ENCODE measurements around the gene LRFN3.

DNA sequence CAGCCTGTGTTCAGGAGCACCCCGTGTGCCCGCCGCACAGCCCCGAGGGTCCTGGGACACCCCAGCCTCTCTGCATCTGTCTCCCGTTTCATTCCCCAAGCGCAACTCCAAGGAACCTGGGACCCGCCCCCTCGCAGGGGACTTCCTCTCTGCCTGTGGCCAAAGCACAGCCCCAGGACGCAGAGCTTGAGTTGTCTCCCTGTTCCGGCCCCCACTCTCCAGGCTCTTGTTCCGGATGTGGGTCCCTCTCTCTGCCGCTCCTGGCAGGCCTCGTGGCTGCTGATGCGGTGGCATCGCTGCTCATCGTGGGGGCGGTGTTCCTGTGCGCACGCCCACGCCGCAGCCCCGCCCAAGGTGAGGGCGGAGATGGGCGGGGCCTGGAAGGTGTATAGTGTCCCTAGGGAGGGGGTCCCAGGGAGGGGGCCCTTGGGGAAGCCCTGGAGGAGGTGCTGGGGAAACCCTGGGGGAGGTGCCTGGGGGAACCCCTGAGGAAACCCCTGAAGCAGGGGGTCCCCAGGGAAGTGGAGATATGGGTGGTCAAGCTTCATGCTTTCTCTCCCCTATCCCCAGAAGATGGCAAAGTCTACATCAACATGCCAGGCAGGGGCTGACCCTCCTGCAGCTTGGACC is 32.5 kb upstream of the LRFN3 start:
- TF ChIP-seq, protein P1, sequence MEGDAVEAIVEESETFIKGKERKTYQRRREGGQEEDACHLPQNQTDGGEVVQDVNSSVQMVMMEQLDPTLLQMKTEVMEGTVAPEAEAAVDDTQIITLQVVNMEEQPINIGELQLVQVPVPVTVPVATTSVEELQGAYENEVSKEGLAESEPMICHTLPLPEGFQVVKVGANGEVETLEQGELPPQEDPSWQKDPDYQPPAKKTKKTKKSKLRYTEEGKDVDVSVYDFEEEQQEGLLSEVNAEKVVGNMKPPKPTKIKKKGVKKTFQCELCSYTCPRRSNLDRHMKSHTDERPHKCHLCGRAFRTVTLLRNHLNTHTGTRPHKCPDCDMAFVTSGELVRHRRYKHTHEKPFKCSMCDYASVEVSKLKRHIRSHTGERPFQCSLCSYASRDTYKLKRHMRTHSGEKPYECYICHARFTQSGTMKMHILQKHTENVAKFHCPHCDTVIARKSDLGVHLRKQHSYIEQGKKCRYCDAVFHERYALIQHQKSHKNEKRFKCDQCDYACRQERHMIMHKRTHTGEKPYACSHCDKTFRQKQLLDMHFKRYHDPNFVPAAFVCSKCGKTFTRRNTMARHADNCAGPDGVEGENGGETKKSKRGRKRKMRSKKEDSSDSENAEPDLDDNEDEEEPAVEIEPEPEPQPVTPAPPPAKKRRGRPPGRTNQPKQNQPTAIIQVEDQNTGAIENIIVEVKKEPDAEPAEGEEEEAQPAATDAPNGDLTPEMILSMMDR (IDR thresholded peaks at IDR 0.05; ENCODE audit: low read length) = no peak
- TF ChIP-seq EZH2phosphoT487 (IDR thresholded peaks at IDR 0.05; ENCODE audit: low read length) (no peak), EZH2 (optimal IDR thresholded peaks at IDR 0.05; ENCODE audit: low read depth, low read length) (no peak)
